HG03342 (cell line): ENCODE data around the gene RAI2.

ENCODE experiments used
- ATAC-seq: cut with Tn5 transposase; IDR thresholded peaks from one replicate; pipeline ENCODE4 v1.9.1; 2021; ENCODE audit warnings: mild to moderate bottlenecking, moderate library complexity; ENCODE audit not compliant: unreplicated experiment

Gene RAI2

DNA sequence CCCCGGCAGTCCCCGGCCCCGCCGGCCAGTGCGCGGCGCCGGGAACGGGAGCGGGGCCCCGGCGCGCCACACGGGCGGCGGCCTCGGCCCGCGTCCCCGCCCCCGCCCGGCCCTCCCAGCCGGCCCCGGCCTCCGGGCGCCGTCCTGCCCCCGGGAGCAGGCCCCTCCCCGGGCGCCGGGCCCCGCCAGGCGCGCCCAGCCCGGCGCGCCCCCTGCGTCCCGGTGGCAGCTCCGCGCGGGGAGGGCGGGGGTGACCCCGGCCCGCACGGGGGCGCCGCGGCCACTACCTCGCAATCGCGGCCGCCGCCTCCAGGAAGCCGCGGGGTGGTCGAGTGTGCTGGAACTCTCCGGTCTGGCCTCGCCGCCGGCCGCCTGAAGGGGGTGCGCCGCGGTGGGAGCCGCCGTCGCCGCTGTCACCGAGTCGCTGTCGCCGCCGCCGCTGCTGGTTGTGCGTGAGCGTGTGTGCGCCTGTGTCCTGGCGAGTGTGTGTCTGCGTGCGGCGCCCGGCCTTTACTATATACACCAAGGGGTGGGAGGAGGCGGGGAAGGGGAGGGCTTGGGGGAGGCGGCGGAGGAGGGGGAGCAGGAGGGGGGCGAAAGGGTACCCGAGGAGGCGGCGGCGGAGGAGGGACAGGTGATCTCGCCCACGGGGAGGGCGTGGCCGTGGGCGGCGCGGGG lies at the start of gene RAI2:
RAI2 (minus strand) TSS at position 488 of the 678 bp plus-strand sequence. CDS start 59,288 bp downstream, outside the sequence.
- ATAC-seq, result no peak

DNA sequence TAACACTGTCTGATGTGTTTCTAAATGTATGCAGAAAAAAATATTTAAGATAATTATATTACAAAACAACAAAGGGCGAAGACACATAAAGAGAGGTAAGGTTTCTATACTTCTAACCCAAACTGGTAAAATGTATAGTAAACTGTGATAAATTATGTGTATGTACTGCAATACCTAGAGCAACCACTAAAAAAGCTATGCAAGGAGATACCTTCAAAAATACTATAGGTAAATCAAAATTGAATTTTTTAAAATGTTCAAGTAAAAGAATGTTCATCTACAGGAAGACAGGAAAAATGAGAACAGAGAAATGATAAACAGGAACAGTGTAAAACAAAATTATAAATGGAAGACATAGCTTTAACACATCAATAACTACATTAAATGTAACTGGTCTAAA lies 27.3 kb upstream of the RAI2 start:
- ATAC-seq, result no peak

DNA sequence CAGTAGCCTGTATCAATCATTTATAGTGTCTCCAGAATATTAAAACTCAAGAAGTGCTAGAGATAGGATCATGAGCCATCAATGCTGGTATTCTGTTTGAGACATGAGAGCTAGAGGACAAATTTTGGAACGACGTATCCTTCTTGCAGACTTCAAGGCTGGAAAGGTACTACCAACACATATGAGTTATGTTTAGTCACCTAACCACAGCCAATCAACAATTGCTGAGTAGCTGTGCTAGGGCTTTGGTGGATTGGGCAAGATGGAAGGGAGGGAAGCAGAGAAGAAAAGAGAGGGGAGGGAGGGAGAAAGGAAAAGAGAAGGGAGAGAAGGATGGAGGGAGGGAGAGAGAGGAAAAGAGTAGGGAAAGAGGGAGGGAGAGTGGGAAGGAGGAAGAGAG lies 21.6 kb upstream of the RAI2 start:
- ATAC-seq, result no peak

DNA sequence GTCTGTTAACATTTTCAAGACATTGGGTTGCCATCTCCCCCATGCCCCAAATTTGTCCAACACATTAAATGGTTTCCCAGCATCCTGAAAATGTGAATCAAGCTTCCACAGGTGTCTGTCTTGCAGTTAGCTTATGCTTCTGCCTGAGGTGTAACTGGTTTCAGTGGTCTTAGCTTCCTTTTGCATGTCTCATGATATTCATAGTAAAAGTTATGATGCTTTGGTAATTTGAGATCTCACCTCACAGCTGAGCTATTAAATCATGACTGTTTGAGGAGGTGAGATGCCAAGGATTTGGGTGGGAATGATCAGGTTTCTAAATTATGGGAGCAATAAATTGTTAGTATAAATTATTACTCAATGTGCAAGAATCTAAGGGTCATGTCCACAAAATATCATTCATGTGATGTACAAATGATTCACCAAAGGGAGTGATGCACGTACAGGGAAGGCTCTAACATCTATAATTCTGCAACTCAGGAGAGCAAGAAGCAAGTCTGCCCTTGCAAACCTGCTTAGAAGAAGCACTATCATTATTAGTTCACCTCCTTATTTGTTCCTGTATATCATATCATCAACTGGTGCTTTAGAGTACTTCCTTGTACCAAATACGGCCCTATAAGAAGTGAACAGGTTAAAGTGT lies 17.1 kb upstream of the RAI2 start:
- ATAC-seq, result no peak

DNA sequence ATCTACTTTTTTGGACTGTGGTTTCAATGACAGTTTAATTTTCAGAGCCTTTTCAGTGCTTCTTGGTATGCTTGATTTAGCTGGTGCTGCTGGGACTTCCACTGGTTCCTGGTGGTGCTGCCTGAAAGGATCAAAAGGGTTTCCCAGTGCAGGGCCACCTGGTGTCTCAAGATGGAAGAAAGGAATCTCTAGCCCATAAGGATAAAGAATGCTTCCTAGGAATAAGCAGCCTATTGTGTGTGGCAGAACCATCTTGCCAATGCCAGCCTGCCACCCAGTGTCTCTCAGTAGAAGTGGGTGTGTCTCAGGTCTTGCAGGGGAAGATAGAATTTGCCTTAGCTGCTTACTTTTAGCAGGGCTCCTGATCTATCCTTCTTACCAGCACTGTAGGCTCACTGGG lies 15.0 kb upstream of the RAI2 start:
- ATAC-seq, result no peak

DNA sequence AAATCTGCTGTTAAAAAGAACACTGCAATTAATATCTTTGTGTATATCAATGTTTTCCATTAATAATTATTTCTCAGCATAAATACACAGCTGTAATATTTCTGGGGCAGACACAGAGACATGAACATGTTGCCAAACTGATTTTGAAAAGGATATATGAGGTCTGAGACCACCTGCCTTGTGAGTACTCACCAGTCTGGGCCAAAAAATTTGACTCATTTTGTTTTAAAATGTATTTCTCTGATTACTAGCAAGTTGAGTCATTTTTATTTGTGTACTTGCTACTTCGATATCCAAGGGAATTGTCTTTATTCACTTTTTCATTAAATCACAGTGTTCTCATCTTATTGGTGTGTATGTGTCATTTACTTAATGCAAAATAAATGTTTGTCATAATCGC lies 8.5 kb upstream of the RAI2 start:
- no peak for ATAC-seq

DNA sequence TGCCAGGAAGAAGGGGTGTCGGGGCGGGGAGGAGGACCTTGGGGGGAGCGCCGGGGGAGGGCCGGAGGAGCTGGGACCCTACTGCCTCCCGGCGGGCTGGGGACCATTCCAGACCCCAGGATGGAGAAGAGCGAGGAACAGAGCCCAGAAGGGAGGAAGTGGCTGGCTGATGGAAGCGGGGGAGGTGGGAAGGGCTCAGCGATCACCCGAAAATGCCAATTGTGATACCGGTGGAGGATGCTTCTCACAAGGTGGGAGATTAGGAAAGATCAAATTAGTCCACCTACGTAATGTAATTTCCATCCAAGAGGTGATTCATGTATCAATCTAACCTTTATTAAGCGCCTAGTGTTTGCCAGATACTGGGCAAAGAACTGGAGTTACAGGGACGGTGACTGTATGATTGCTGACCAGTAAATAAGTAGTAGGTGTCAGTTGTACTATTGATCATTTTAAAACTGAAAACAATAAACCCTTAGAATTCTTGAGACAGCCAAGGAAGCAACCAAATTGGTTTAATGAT lies 452 bp upstream of the RAI2 start:
- no peak for ATAC-seq

DNA sequence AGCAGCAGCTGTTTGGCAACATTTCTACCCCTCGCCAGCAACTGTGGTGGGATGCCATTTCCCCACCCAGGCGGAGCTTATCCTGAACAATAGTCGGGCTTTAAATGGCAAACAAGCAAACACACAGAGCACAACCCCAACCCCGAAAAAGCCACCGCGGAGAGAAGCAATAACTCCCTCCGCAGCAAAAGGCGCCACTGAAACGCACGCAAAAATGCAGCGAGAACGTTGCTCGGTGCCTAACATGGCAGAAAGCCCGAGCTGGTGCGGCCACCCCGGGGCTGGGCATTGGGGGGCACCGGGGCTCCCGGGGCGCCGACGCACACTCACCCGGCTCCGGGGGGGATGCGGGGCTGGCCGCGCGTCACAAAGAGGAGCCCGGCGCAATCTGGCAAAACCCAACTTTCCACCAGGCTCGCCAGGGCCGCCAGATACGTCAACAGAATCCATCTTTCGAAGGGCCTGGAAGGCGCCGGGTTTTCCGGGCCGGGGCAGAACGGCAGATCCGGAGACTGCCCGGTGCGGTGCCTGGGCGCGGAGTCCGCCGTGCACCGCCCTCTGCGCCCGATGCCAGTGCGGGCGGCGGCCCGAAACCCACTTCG lies 818 bp downstream of the RAI2 start:
- no peak for ATAC-seq

DNA sequence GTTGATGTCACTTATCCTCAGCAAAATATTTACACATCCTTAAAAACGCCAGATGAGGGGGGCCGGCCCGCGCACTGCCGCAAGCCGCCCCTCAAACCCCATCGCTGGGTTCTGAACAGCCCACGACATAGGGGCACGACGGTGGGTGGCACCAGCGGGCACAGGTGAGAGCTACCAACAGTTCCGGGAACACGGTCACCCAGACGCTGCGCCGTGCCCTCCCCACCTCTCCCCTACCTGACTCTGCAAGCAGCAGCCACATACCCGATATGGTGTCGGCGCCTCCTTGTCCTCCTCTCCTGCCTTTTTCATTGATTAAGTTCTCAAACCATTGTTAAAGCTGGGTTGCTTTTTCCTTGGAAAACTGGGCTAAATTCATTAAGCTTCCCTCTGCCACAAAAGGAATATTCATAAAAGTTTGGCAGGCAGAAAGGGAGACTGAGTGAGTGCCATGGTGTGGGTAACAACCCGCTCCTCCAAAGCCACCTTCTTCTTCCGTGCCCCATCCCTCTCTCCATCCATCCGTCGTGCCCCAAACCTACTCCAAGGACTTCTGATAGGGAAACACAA lies 1.4 kb downstream of the RAI2 start:
- no peak for ATAC-seq

DNA sequence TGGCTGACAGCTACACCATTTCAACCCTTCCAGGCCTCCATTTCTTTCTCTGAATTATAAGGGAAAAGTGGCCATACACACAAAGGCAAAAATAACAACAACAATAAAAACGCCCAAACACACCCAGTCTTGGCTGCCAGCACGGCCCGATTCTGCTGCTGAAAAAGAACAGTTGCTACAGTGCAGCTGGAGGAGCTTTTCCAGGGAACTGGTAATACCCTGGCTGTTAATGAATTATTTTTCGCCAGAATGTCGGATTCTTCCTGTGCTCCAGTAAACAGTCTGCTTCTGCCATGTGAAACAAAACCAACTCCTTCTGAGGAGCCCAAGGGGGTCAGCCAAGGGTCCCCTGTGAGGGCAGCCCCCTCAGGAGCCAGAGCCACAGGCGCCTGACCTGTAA lies 6.6 kb downstream of the RAI2 start:
- ATAC-seq, result no peak

DNA sequence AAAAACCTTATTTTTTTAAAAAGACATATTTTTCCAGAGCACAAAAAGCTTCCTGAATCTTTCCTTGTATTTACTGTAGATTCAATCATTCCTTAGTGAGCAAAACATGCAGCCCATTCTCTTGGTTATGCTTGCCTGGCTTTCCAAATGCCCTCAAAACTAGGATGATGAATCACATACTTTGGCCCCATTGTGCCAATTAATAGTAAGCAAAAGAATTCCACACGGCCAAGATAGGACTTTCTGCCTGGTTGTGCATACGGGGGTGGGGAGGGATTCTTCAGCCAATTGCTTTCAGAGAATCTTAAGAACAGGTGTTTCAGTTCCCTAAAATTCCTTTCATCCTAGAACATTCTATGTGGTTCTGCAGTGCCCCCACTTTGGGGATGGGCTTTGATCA lies 7.0 kb downstream of the RAI2 start:
- ATAC-seq, result no peak

DNA sequence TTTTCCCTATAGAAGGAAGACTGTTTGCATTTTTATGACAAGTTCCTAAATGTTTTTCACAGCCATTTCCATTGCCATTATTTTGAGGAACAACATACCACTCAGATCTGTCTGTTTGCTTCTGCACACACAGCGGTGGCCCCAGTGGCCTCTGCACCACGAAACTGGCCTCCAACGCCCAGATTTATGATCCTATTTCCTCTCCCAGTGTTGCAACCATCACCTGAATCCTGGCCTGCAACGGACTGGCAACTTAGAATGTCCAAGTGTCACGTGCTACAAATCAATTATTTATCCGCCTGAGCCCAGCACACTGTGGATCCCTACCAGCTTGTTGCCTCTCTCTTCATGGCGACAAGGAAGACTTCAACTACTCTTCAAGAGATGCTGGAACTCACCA lies 9.2 kb downstream of the RAI2 start:
- ATAC-seq, result no peak

DNA sequence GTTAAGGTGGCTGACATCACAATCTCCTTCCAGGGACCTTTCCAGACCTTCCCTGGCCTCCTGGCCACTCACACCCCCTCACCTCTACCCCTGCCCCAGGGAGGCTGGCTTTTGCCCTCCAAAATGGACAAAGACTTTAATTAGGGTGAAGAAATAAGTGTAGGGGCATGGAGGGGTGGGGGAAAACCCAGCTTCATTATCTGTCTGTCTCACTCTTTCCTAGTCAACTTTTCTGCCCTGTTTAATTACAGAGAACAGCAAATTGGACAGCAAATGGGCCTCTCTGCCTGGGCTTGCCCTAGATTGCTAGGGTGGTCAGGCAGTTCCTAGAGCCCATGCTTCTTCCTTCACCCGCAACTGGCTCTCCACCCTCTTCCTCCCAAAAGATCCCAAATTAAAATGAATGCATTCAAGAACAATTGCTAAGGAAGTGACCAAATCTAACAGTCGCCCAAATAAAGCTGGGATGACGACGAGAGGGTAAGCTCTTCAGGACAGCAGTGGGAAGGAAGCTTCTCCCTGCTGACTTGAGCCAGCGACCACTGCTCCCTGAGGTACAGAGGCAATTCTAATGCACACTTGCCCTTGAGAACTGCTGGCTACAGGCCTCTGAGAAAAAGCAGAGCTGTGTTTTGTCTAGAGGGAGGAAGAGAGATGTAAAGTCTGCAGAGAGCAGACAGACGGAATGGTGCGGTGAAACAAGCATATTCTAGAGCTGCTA lies 12.4 kb downstream of the RAI2 start:
- no peak for ATAC-seq

DNA sequence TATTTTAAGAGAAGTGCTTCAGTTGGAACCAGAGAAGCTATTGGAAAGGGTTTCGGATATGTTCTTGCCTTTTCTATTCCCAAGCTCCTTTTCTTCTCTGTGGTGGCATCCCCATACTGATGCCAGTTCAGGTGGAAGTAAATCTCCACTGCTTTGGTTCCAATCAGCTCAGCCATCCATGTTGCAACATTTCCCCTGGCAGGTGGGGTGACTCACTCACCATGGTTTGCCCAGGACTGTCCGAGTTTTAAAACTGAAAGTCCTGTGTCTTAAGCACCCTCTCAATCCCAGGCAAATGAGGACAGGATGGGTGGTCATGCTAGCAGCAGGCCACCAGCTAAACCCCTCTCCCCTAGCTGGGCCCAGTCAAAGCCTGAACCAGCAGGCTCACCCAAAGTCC lies 15.1 kb downstream of the RAI2 start:
- ATAC-seq, result no peak

DNA sequence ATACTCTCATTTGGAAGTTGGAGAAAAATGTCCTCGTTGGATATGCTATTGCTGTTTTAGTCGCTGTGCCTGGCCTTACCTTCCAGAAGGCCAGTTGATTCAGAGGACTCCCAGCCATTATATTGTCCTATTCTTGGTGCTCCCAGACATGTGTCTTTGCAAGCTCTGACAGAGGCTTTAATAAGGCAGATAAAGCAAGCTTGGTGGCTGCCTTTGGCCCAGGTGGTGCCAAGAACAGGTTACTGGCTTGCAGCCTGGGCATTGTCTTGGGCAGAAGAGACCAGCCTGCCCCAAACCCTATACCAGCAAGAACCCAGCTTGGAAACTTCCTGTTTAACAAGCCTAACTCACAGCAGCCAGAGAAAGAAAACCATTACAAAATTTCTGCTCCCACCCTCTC lies 16.9 kb downstream of the RAI2 start:
- no peak for ATAC-seq

DNA sequence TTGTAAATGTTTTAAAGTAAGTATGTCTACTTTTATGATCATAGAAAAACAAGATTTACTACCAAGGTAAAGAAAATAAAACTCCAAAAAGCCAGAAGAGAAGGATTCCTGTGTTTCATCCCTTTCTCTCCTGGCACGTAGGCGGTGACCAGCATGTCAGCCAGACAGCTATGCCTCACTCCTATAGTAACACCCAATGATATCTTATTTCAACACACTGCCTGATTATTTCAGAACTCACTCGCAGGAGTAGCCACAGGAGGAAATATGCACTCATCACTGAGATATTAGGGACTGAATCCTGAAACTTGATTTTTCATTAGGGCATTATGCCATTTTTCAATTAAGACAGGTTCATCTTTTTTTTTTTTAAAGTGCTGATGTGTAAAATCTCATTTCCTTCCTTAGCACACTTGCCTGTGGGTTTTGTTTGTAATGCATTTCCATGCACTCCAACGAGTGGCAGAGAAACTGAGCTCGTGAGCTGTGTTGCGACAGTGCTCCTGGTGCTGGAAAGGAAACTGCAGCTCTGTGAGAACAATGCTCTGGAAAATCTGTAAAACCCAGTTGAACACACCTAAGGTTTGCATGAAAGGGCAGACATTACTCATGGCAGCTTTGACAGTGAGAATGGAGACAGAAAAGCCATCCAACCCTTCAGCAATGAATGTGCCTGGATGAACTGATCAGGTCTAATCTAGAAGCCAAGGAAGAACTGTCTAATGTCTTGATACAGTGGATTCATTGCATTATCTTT lies 18.2 kb downstream of the RAI2 start:
- no peak for ATAC-seq

DNA sequence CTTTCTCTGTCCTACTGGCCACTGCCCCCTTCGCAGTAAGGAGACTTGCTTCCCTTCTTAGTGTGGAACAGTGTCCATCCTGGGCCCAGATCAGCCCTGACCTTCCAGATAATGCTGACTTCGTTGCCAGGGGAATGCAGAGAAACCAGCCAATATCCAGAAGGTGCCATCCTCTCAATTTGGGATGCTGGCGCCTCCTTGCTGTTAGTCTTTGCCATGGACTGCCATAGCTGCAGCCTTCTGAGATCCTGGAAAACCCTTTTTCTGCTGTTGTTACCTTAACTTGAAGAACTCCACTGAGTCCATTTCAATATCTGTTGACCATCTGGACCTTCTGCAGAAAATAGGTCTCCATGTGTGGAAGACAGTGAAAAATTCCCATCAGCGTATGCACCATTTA lies 21.8 kb downstream of the RAI2 start:
- ATAC-seq, result no peak

DNA sequence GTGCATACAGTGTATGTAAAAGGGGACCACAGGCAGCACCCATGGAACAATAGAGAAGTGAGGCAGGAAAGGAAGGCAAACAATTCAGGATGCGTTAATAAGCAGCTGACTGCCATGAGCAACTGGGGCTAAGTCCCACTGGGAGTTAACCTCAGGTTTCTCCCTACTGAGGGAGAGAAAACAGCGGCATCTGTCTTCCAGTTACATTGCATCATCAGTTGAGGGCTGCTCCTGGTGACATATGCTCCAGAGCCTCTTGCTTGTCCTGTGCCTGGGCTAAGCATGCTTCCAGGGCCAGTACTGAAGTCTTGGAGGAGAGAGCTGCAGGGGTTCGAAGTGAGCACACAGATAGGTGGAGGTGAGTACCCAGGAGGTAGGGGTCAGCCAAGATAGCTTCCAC lies 24.3 kb downstream of the RAI2 start:
- no peak for ATAC-seq

DNA sequence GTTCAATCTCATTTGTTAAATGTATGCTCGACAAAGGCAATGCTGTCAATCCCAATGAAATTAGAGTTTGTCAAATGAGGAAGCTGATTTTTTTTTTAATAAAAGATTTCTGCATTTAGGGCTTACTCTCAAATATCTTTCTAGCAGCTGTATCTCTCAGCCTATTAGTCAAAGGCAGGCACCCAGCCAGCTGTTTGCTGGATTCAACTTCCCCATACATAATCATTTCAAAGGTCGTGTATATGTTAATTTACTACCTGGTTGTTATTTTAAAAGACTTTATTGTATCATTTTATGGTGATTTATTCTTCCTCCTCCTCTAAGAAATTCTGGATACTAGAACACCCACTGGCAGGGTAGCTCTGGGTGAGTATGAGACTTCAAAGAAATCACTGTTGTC lies 27.1 kb downstream of the RAI2 start:
- no peak for ATAC-seq

DNA sequence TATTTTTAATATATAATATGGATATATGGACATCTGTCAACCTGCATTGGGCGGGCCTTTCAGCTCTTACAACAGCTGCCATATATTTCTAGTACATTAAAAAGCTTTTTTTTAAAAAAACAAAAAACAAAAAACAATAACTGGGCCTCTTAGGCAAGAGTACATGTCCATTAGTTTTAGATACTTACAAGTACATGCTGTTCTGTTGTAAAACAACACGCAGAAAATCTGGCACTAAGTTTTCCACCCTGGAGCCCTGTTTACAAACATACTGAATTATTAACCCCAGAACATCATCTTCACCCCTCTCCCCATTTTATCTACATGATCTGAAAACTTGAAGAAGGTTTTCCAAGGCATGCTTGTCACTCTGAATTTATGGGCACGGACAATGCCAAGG lies 29.8 kb downstream of the RAI2 start:
- no peak for ATAC-seq

DNA sequence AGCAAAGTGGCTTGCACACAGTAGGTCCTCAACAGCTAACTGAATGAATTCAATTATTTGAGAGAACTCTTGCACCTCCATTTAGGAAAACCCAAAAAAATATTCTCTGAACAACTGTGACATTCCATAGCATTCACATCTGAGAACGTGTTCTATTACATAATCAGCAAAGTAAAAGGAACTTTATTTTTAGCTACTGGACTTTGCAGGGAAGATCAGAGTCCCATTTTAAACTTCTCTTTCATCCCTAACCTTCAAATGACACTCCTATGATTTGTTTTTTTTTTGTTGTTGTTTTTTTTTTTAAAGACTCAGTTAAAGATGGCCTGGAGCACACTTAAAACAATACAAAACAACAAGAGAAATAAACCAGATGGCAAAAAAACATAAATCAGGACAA lies 30.9 kb downstream of the RAI2 start:
- ATAC-seq, result no peak
